Activated naive CD8-positive, alpha-beta T cell treated with anti-CD3 and anti-CD28 coated beads, Interleukin-2, amount 50 U/mL, for 16 hours (primary cell): ENCODE data around the gene OR11H6.
"Not testable (repeated sequence)": the region's sequence is repeated elsewhere in the genome, so short reads cannot be mapped to it uniquely, and the experiment has no call there.

ENCODE experiments used
- DNase-seq: peaks from one replicate; pipeline ENCODE4 v3.0.0-alpha.2; 2020; ENCODE audit warnings: low read depth, low spot score

Gene OR11H6

DNA sequence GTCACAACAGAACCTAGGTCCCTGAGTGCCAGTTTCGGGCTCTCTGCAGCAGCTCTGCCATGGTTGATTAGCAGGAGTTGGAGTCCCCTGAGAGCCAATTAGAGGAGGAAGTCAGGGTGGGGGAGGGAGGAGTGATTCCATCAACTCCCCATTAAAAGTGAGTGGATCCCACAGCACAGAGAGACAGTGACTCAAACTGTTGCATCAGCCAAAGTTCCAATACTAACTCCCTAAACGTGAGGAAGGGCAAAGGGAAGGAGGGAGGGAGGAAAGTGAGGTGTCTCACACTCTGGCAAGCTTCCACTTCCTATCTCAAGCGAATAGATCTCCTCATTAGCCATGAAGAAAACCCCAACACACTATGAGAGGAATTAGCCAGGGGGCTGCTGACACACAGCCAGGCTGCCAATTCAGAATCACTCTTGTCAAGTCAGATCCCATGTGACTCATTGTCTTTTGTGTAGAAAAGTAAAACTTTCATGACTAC lies 39.2 kb downstream of the OR11H6 start:
- no peak for DNase-seq

DNA sequence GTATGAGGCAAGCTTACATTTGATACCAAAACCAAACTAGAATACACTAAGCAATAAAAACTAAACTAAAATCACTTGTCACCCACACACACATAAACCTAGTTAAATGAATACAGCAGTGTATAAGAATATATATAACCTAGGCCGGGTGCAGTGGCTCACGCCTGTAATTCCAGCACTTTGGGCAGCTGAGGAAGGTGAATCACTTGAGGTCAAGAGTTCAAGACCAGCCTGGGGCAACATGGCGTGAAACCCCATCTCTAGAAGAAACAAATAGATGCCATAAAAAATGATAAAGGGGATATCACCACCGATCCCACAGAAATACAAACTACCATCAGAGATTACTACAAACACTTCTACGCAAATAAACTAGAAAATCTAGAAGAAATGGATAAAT lies 40.9 kb downstream of the OR11H6 start:
- not testable (repeated sequence) for DNase-seq

DNA sequence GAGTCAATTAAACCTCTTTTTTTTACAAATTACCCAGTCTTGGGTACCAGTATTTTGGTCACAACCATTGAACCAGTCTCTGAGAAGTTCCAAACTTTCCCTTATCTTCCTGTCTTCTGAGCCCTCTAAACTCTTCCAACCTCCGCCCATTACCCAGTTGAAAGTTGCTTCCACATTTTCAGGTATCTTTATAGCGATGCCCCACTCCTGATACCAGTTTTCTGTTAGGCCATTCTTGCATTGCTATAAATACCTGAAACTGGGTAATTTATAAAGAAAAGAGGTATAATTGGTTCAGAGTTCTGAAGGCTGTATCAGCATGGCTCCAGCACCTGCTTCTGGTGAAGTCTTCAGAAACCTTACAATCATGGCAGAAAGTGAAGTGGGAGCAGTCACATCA lies 50.6 kb downstream of the OR11H6 start:
- DNase-seq = no peak
